Right ventricle myocardium inferior (tissue), 1 donor: ENCODE results near the gene MCF2L. TPM values are rescaled to one million over a fixed set of nuclear protein-coding genes. Genes with fewer than 3 reads are reported as not detected.

Experiments
- total RNA-seq: library from RNA; stranded (reverse); fragmentation: NEBNext Ultra II Directional; extraction: Animal tissue kit (Norgen Biotek cat#: 25700); gene quantifications from one replicate; pipeline ENCODE4 v1.2.1, GENCODE V29; 2021
- donor health status: DM: no; HTN: yes; CAD: no; lungs with severe emphysema.

The MCF2L gene
- total RNA-seq, 1 donor from 2014 or later = 45.9 TPM

Other genes starting within 250 kb of the MCF2L start
- not detected for gene F7, start 136.6 kb downstream of the MCF2L start, total RNA-seq
- 5.2 TPM for gene F10, start 153.6 kb downstream of the MCF2L start, total RNA-seq
- gene PROZ, start 189.4 kb downstream of the MCF2L start, total RNA-seq = not detected
- 57.2 TPM for gene PCID2, start 239.5 kb downstream of the MCF2L start, total RNA-seq
- gene CUL4A, start 240.4 kb downstream of the MCF2L start, total RNA-seq = 143 TPM